GM06990 (cell line): ENCODE measurements around the gene WDR45.

Experiments used
- DNase-seq: peaks from one replicate; pipeline ENCODE4 v3.0.0-alpha.2; 2011; ENCODE audit not compliant: insufficient read length; ENCODE audit errors: extremely low read depth
- H3K27me3 ChIP-seq: replicated peaks from 2 replicates; pipeline ENCODE4 v1.6.0; 2011; ENCODE audit warnings: low read length; ENCODE audit not compliant: control insufficient read depth, insufficient read depth
- H3K36me3 ChIP-seq: 2 replicates; pipeline ENCODE4 v1.5.1; 2011; ENCODE audit warnings: low read length; ENCODE audit not compliant: control insufficient read depth, insufficient read depth
- H3K4me3 ChIP-seq: replicated peaks from 2 replicates; pipeline ENCODE4 v1.5.1; 2011; ENCODE audit warnings: low read depth, mild to moderate bottlenecking, control low read depth, low read length
- CTCF ChIP-seq: IDR thresholded peaks from 2 replicates; pipeline ENCODE4 v1.5.1; 2011; ENCODE audit warnings: low read length, control low read depth, mild to moderate bottlenecking, inconsistent platforms; ENCODE audit not compliant: insufficient read depth, poor library complexity, severe bottlenecking

Gene WDR45

GRCh38 chrX:49072712-49073095, 7.0 kb downstream of the WDR45 start:
- peaks cover 2% of the 10 kb centered on the region; the same call in 1 of the 2 replicates for H3K36me3 ChIP-seq
- no peak overlapping the region for H3K4me3 ChIP-seq
- no peaks in the 10 kb centered on the region for H3K27me3 ChIP-seq
- DNase-seq: no peak
- TF ChIP-seq CTCF: no peak

- peaks cover 2% of the 10 kb centered on the region; the same call in 1 of the 2 replicates for H3K36me3 ChIP-seq
- no peaks in the 10 kb centered on the region for H3K27me3 ChIP-seq
- H3K4me3 ChIP-seq: no peak overlapping the region
- DNase-seq: no peak
- no peak for TF ChIP-seq CTCF
Measured at GRCh38 chrX:49071877-49072711, 7.6 kb downstream of the WDR45 start.

DNA sequence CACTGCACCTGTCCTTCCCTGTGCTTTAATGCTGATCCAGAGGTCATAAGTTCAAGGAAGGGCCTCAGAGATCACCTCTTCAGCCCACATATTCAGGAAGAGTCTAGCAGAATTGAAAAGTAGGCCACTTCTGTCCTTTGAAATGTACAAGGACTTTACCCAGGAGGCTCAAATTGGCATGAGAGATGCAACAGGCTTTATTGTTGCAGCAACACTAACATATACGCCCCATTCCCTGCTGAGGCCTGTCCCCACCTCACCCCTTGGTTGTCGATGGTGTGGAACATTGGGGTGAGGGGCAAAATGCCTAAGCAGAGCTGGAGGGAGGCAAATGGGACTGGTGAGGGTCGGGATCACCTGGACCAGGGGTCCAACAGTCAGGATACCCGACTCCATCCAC, 8.7 kb downstream of the WDR45 start:
- H3K4me3 ChIP-seq: no peak overlapping the region
- H3K27me3 ChIP-seq: no peaks in the 10 kb centered on the region
- DNase-seq: no peak
- peaks cover 2% of the 10 kb centered on the region; the same call in 1 of the 2 replicates for H3K36me3 ChIP-seq
- no peak for TF ChIP-seq CTCF

- no peak for DNase-seq
- Histone ChIP-seq H3K4me3 (no peak overlapping the region), H3K27me3 (no peaks in the 10 kb centered on the region), H3K36me3 (no peaks in the 10 kb centered on the region)
- TF ChIP-seq CTCF: no peak
Measured at GRCh38 chrX:49069038-49069437, 10.6 kb downstream of the WDR45 start.

- H3K27me3 ChIP-seq: no peaks in the 10 kb centered on the region
- TF ChIP-seq CTCF: no peak
Measured at GRCh38 chrX:49067285-49068120, 12.2 kb downstream of the WDR45 start.

More at GRCh38 chrX:49067285-49068120, 12.2 kb downstream of the WDR45 start:
- no peak overlapping the region for H3K4me3 ChIP-seq
- no peaks in the 10 kb centered on the region for H3K36me3 ChIP-seq
- no peak for DNase-seq
